ENCODE results near the gene ZIC5. TPM values are rescaled to one million over a fixed set of nuclear protein-coding genes. Genes with fewer than 3 reads are reported as not detected.

ZIC5 gene
- total RNA-seq, 4 donors from 2014 or later = not detected

DNA sequence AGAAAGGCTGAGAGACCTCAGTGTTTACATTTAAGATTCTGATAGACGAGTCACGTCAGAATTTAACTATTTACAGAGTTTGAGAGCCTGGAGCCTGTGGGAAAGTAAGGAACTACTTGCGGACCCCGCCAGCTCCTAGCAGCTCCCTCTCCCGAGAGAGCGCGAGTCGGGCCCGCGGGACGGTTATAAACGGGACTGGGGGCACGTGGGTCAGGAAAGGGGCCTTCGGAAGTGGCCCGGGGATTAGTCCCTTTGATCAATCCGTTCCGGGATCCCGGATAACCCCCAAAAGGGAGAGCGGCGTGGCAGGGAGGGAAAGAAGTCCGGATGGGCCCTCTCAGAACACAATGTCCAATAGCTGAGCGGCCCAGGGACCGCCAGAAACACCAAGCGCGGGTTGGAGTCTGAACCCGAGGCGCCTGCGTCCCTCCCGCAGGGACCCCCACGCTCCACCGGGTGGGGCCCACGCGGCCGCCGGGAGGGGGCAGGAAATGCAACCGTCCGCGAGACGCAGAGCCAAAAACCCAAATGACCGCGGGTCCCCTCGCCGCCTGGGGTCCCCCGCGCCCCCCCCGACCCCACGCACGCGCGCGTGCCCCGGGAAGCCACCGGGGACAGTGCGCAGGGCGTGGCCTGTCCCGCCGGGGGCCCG lies 3.6 kb downstream of the ZIC5 start:
- no peaks in the 10 kb centered on the region for H3K9me3 ChIP-seq
- no peak overlapping the region for H3K27ac ChIP-seq
- peaks cover 0 to 24% of the 10 kb centered on the region in 2 donors for H3K4me1 ChIP-seq
- H3K4me3 ChIP-seq = no peak overlapping the region
- H3K27me3 ChIP-seq = peaks cover 46 to 75% of the 10 kb centered on the region in 2 donors
- DNase-seq = no peak
- H3K36me3 ChIP-seq = no peaks in the 10 kb centered on the region
- intact Hi-C loops (cut with DNase I; ENCODE audit: low total_unique reads) = no loop called here
- TF ChIP-seq, protein P1, sequence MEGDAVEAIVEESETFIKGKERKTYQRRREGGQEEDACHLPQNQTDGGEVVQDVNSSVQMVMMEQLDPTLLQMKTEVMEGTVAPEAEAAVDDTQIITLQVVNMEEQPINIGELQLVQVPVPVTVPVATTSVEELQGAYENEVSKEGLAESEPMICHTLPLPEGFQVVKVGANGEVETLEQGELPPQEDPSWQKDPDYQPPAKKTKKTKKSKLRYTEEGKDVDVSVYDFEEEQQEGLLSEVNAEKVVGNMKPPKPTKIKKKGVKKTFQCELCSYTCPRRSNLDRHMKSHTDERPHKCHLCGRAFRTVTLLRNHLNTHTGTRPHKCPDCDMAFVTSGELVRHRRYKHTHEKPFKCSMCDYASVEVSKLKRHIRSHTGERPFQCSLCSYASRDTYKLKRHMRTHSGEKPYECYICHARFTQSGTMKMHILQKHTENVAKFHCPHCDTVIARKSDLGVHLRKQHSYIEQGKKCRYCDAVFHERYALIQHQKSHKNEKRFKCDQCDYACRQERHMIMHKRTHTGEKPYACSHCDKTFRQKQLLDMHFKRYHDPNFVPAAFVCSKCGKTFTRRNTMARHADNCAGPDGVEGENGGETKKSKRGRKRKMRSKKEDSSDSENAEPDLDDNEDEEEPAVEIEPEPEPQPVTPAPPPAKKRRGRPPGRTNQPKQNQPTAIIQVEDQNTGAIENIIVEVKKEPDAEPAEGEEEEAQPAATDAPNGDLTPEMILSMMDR (IDR thresholded peaks at IDR 0.05) = no peak
- TF ChIP-seq POLR2A (IDR thresholded peaks at IDR 0.05) = no peak

DNA sequence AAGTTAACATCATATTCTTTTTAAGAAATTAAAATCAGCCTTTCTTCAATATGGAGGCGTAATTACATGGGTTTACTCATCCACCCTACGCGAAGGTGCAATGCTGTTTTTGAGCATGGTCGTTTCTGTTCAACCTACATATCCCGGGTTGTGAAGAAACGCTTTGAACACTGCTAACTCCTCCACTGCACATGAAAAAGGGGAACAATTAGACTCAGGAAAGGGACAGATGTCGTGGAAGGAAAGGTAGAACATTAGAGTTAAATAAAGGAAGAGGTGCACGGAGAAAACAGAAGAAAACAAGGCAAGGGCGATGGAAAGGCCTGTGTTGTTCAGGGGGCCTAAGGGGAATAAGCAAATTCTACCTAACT lies 4.1 kb downstream of the ZIC5 start:
- H3K36me3 ChIP-seq = no peaks in the 10 kb centered on the region
- no peak overlapping the region for H3K4me3 ChIP-seq
- intact Hi-C loops (cut with DNase I; ENCODE audit: low total_unique reads) = no loop called here
- DNase-seq = no peak
- H3K27me3 ChIP-seq = peaks cover 41 to 75% of the 10 kb centered on the region in 2 donors
- no peaks in the 10 kb centered on the region for H3K9me3 ChIP-seq
- TF ChIP-seq, protein P1 (IDR thresholded peaks at IDR 0.05) = no peak
- no peak for TF ChIP-seq POLR2A (IDR thresholded peaks at IDR 0.05)
- no peak overlapping the region for H3K27ac ChIP-seq
- peaks cover 0 to 24% of the 10 kb centered on the region in 2 donors for H3K4me1 ChIP-seq

DNA sequence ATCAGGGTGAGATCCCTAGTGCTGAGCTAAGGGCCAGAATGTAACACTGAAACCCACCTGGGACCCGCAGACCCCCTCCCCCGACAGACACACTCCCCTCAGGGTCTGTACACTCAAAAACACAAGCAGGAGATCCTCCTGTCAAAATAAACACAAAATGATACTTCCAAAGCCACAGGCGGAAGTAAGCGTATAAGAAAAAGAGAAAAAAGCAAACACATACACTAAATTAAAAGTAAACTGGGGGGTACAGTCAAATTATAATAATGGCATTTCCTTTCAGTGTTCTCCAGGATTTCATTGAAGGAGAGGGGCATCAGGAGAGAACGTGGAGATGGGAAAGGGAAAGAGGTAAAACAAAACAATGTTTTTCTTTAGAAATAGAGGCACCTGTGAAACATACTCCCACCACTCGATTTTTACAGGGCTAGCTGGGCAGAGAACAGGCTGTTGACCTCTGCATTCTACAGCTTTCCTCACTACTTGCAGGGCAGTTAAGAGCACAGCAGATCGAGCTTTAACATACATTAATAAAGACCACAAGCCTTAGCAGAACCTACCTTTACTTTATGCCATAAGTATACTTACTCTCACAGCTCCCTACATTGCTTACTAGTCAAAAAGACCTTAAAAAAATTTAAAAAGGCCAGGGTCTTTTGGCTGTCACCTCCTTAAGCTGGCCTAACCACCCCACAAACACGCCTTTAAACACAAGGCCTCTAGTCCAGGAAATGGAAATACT lies 5.3 kb downstream of the ZIC5 start:
- Histone ChIP-seq H3K4me3 (no peak overlapping the region), H3K36me3 (no peaks in the 10 kb centered on the region), H3K27ac (no peak overlapping the region), H3K9me3 (no peaks in the 10 kb centered on the region), H3K27me3 (peaks cover 29 to 74% of the 10 kb centered on the region in 2 donors), H3K4me1 (peaks cover 0 to 22% of the 10 kb centered on the region in 2 donors)
- no peak for TF ChIP-seq POLR2A (IDR thresholded peaks at IDR 0.05)
- TF ChIP-seq, protein P1 (IDR thresholded peaks at IDR 0.05) = no peak
- no peak for DNase-seq
- intact Hi-C loops (cut with DNase I; ENCODE audit: low total_unique reads) = no loop called here

DNA sequence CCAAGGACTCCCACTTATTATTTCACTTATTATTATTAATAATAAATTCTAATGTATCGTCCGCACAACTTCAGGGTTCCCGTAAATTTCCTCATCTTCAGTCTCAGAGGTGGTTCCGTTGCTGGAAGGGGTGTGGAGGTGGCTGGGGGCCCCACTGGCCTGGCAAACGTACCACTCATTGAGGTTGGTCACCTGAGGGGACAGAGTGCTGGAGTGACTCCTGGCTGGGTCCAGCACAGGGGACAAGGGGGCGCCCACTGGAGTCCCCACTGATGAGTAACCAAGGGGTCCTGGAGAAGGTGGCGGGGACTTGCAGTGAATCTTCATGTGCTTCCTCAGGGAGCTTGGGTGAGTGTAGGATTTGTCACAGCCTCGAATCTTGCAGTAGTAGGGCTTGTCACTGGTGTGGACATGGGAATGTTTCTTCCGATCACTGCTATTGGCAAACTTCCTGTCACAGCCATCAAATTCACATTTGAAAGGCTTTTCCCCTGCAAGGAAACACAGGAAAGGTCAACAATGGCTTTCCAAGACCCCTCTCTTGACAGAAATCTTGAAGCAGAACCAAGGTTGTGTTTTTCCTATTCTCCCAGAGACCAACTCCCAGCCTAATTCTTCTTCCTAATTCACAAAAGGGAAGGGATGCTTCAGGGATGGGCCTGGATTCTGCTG lies 6.1 kb downstream of the ZIC5 start:
- Histone ChIP-seq H3K4me3 (no peak overlapping the region), H3K27me3 (peaks cover 24 to 82% of the 10 kb centered on the region in 2 donors), H3K4me1 (peaks cover 0 to 15% of the 10 kb centered on the region in 2 donors), H3K36me3 (no peaks in the 10 kb centered on the region), H3K27ac (no peak overlapping the region), H3K9me3 (no peaks in the 10 kb centered on the region)
- DNase-seq = no peak
- TF ChIP-seq, protein P1 (IDR thresholded peaks at IDR 0.05) = no peak
- intact Hi-C loops (cut with DNase I; ENCODE audit: low total_unique reads) = no loop called here

Data from uterus (tissue), 4 donors.